Vagina (tissue), 2 donors: Measurements from ENCODE around the gene SEMA4D.

ENCODE experiments used
- POLR2AphosphoS5 ChIP-seq, 2 donors: sonication (generic); formaldehyde crosslinking; IDR thresholded peaks; one replicate each; pipeline ENCODE4 v1.9.0; 2017; ENCODE audit warnings: antibody characterized with exemption in 2 of 2, mild to moderate bottlenecking in 2 of 2, low read depth in 1 of 2; ENCODE audit not compliant: insufficient read depth in 1 of 2
- TF ChIP-seq, protein P1 (sequence below), 3 experiments: fragments of 450-650 bp in 2 of 3; fragments of 200-600 bp in 1 of 3; sonication (generic) in 1 of 3; IDR thresholded peaks; one replicate each; pipeline ENCODE4 v1.5.1; 2017 to 2019; ENCODE audit warnings: antibody characterized with exemption in 3 of 3, mild to moderate bottlenecking in 2 of 3, moderate library complexity in 2 of 3

DNA sequence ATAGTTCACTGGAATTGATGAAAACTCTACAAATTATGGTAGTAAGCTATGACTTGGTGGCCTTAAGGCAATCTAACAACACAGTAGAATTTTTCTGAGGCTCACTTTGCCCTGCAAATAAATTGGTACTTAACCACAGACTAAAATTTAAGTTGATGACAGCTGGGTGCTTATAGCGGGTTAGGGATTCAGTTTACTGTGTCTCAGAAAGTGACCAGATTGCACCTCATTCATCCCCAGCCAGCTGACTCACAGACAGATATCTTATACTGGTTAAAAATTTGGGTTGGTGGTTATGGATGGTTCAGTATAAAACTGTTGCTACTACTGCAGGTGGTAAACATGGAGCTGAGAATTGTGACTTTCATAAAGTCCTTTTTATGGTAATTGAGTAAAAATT lies 184.1 kb downstream of the SEMA4D start:
- TF ChIP-seq, protein P1, sequence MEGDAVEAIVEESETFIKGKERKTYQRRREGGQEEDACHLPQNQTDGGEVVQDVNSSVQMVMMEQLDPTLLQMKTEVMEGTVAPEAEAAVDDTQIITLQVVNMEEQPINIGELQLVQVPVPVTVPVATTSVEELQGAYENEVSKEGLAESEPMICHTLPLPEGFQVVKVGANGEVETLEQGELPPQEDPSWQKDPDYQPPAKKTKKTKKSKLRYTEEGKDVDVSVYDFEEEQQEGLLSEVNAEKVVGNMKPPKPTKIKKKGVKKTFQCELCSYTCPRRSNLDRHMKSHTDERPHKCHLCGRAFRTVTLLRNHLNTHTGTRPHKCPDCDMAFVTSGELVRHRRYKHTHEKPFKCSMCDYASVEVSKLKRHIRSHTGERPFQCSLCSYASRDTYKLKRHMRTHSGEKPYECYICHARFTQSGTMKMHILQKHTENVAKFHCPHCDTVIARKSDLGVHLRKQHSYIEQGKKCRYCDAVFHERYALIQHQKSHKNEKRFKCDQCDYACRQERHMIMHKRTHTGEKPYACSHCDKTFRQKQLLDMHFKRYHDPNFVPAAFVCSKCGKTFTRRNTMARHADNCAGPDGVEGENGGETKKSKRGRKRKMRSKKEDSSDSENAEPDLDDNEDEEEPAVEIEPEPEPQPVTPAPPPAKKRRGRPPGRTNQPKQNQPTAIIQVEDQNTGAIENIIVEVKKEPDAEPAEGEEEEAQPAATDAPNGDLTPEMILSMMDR (IDR thresholded peaks at IDR 0.05) = no peak
- no peak for TF ChIP-seq POLR2AphosphoS5 (IDR thresholded peaks at IDR 0.05; ENCODE audit: insufficient read depth in 1 of 2, low read depth in 1 of 2)
